ENCODE measurements around the gene AGAP1. TPM values are rescaled to one million over a fixed set of nuclear protein-coding genes. Genes with fewer than 3 reads are reported as not detected.
A peak's percentile ranks its signal among the peaks of the same experiment; 100 is the strongest.

AGAP1 gene
- total RNA-seq, 1 donor from 2014 or later = 43.8 TPM

GRCh38 chr2:235498946-235499812 lies 5.3 kb downstream of the AGAP1 start:
- no peak for DNase-seq (ENCODE audit: extremely low spot score, unreplicated experiment)
- H3K4me1 Mint-ChIP-seq (ENCODE audit: unreplicated experiment) = peaks cover 53% of the 10 kb centered on the region
- no peaks in the 10 kb centered on the region for H3K9me3 Mint-ChIP-seq (ENCODE audit: unreplicated experiment)
- no peak for TF ChIP-seq CTCF (IDR thresholded peaks at IDR 0.05)
- no peak overlapping the region for H3K27ac Mint-ChIP-seq (ENCODE audit: unreplicated experiment)
- H3K4me3 Mint-ChIP-seq (ENCODE audit: unreplicated experiment) = no peak overlapping the region
- no peaks in the 10 kb centered on the region for H3K27me3 Mint-ChIP-seq (ENCODE audit: unreplicated experiment)
- no peaks in the 10 kb centered on the region for H3K36me3 Mint-ChIP-seq (ENCODE audit: unreplicated experiment)

DNA sequence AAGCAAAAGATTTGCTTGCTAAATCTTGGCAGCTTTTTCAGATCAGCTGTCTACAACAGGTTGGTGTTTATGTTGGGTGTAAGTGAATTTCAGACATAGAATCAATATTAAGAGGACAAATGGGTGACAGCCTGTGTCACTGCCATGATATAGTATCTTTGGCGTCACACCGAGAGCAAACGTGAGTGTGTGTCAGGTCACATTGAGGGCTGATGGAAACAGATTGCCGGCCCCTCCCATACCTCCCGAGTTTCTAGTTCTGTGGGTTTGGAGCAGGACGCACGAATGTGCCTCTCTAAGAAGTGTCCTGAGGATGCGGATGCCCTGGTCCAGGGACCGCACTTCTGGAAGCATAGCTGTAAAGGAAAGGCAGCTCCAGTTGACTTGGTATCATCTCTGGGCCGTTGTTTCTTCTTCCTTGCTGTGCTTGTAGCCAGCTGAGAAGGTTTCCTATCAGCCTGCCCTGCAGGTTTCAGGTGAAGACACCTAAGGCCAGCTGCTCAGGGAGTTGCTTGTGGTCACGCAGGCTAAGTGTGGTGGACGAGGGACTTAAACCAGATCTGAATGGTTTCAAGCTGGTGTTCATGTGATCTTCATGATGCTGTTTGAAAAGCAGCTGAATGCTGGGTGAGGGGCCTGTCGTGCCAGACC lies 6.4 kb downstream of the AGAP1 start:
- peaks cover 57% of the 10 kb centered on the region for H3K4me1 Mint-ChIP-seq (ENCODE audit: unreplicated experiment)
- H3K36me3 Mint-ChIP-seq (ENCODE audit: unreplicated experiment) = no peaks in the 10 kb centered on the region
- no peaks in the 10 kb centered on the region for H3K9me3 Mint-ChIP-seq (ENCODE audit: unreplicated experiment)
- H3K27me3 Mint-ChIP-seq (ENCODE audit: unreplicated experiment) = no peaks in the 10 kb centered on the region
- no peak for TF ChIP-seq CTCF (IDR thresholded peaks at IDR 0.05)
- DNase-seq (ENCODE audit: extremely low spot score, unreplicated experiment) = no peak
- no peak overlapping the region for H3K27ac Mint-ChIP-seq (ENCODE audit: unreplicated experiment)
- H3K4me3 Mint-ChIP-seq (ENCODE audit: unreplicated experiment) = no peak overlapping the region

DNA sequence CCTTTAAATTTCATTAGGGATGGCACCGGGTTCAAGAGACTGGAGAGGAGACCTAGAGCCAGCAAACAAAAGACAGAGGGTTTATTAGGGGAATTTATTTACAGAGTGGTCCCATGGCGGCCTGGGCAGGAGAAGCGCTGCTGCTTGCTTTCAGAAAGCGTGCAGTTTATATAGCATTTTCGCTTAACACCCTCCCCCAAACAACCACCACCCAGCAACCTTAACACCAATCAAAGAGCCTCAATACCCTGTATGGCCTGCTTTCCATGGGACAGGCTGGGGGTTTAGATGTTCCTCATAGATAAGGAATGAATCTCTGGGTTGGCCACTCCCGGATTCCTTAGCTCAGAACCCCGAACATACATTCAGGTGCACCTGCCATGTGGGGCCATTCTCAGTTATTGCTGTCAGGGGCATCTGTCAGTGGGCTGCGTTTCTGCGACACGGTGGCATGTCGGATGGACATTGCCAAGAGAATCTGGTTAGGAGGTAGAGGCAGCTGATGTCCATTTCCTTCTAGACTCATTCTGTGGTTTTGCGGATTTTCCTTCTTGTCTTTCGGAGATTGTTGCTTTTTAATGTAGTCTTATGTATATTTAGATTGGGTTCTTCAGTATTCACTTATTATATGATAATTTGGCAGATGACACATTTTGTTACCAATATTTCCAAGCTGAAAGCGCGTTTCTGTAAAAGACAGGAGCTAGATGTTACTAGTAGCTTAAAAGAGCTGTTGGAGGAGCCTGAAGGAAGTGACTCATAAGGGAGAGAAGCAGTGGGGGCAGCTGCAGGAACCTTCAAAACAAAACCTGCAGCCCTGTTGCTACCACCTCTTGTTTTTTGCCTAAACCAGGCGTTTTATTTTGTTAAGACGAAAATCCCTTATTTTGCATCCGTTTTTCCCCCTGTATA lies 7.2 kb downstream of the AGAP1 start:
- Mint-ChIP-seq H3K9me3 (ENCODE audit: unreplicated experiment) (no peaks in the 10 kb centered on the region), H3K27ac (ENCODE audit: unreplicated experiment) (peak overlapping the region; percentile 32), H3K4me3 (ENCODE audit: unreplicated experiment) (peak overlapping the region; percentile 42), H3K36me3 (ENCODE audit: unreplicated experiment) (no peaks in the 10 kb centered on the region), H3K27me3 (ENCODE audit: unreplicated experiment) (no peaks in the 10 kb centered on the region), H3K4me1 (ENCODE audit: unreplicated experiment) (peaks cover 52% of the 10 kb centered on the region)
- DNase-seq (ENCODE audit: extremely low spot score, unreplicated experiment) = no peak
- TF ChIP-seq CTCF (IDR thresholded peaks at IDR 0.05) = no peak

GRCh38 chr2:235501673-235502031 lies 7.8 kb downstream of the AGAP1 start:
- peaks cover 51% of the 10 kb centered on the region for H3K4me1 Mint-ChIP-seq (ENCODE audit: unreplicated experiment)
- peak overlapping the region; percentile 42 for H3K4me3 Mint-ChIP-seq (ENCODE audit: unreplicated experiment)
- H3K9me3 Mint-ChIP-seq (ENCODE audit: unreplicated experiment) = no peaks in the 10 kb centered on the region
- DNase-seq (ENCODE audit: extremely low spot score, unreplicated experiment) = no peak
- no peaks in the 10 kb centered on the region for H3K27me3 Mint-ChIP-seq (ENCODE audit: unreplicated experiment)
- TF ChIP-seq CTCF (IDR thresholded peaks at IDR 0.05) = no peak
- no peaks in the 10 kb centered on the region for H3K36me3 Mint-ChIP-seq (ENCODE audit: unreplicated experiment)
- peak overlapping the region; percentile 5 for H3K27ac Mint-ChIP-seq (ENCODE audit: unreplicated experiment)

All from osteocyte (in vitro differentiated cells).